Endodermal cell (in vitro differentiated cells): Measurements from ENCODE around the gene LBH. TPM values are rescaled to one million over a fixed set of nuclear protein-coding genes. Genes with fewer than 3 reads are reported as not detected.
A peak's percentile ranks its signal among the peaks of the same experiment; 100 is the strongest.

Experiments used
- DNase-seq: peaks from one replicate; pipeline ENCODE4 v3.0.0-alpha.2; 2017
- H3K27ac ChIP-seq: 2 replicates; pipeline ENCODE4 v1.5.1; 2013; ENCODE audit warnings: mild to moderate bottlenecking, low read depth, low read length, moderate library complexity
- H3K27me3 ChIP-seq: 2 replicates; pipeline ENCODE4 v1.6.1; 2013; ENCODE audit warnings: mild to moderate bottlenecking, low read length, moderate library complexity; ENCODE audit not compliant: insufficient read depth, control insufficient read depth, poor library complexity, severe bottlenecking
- H3K36me3 ChIP-seq: 2 replicates; pipeline ENCODE4 v1.7.0; 2013; ENCODE audit warnings: mild to moderate bottlenecking, low read length, moderate library complexity; ENCODE audit not compliant: control insufficient read depth, insufficient read depth
- H3K4me1 ChIP-seq: one replicate; pipeline ENCODE4 v1.7.0; 2013; ENCODE audit warnings: low read length; ENCODE audit not compliant: control insufficient read depth, insufficient read depth
- H3K4me3 ChIP-seq: 2 replicates; pipeline ENCODE4 v1.5.1; 2013; ENCODE audit warnings: mild to moderate bottlenecking, low read length, moderate library complexity
- H3K9ac ChIP-seq: 2 replicates; pipeline ENCODE4 v1.6.1; 2013; ENCODE audit warnings: mild to moderate bottlenecking, low read length, moderate library complexity; ENCODE audit not compliant: poor library complexity, severe bottlenecking; ENCODE audit errors: extremely low read depth
- H3K9me3 ChIP-seq: 2 replicates; pipeline ENCODE4 v1.6.1; 2013; ENCODE audit warnings: mild to moderate bottlenecking, low read length, moderate library complexity; ENCODE audit not compliant: control insufficient read depth
- H3K27ac Mint-ChIP-seq: 2 replicates; pipeline ENCODE4 v1.8.0; 2020; ENCODE audit warnings: mixed read lengths
- H3K27me3 Mint-ChIP-seq: 2 replicates; pipeline ENCODE4 v1.8.0; 2021; ENCODE audit warnings: mild to moderate bottlenecking, mixed read lengths; ENCODE audit not compliant: insufficient read depth
- H3K36me3 Mint-ChIP-seq: 2 replicates; pipeline ENCODE4 v1.8.0; 2020; ENCODE audit warnings: low read depth, mixed read lengths
- H3K4me1 Mint-ChIP-seq: 2 replicates; pipeline ENCODE4 v1.8.0; 2020; ENCODE audit warnings: mixed read lengths
- H3K4me3 Mint-ChIP-seq: 2 replicates; pipeline ENCODE4 v1.8.0; 2020; ENCODE audit warnings: mild to moderate bottlenecking, moderate library complexity, mixed read lengths
- H3K9me3 Mint-ChIP-seq: 2 replicates; pipeline ENCODE4 v1.8.0; 2020; ENCODE audit warnings: mild to moderate bottlenecking, mixed read lengths
- WGBS, 2 experiments: methylation state at CpG; one replicate each; pipeline versions ENCODE4 v1.1.5 to v1.1.7; 2013; ENCODE audit warnings: missing lambda C conversion rate in 2 of 2, mixed read lengths in 1 of 2; ENCODE audit not compliant: insufficient coverage in 1 of 2, insufficient read length in 1 of 2; 5-methylcytosine and 5-hydroxymethylcytosine counted together
- total RNA-seq, 2 donors: library from RNA; stranded (reverse); fragmentation: NEBNext Ultra II Directional in 1 of 2; extraction: Animal tissue kit (Norgen Biotek cat#: 25700) in 1 of 2; gene quantifications; 2 replicates in 1 of 2; 3 replicates in 1 of 2; pipeline ENCODE4 v1.2.1, GENCODE V29; 2021
- TF ChIP-seq, protein P1 (sequence below): fragments of 200-600 bp; sonication (generic); conservative IDR thresholded peaks from 2 replicates; pipeline ENCODE4 v1.5.0; 2021; ENCODE audit warnings: antibody characterized with exemption, mild to moderate bottlenecking

The LBH gene
- total RNA-seq, 2 donors from 2014 or later, result 48.0 to 50.0 TPM

DNA sequence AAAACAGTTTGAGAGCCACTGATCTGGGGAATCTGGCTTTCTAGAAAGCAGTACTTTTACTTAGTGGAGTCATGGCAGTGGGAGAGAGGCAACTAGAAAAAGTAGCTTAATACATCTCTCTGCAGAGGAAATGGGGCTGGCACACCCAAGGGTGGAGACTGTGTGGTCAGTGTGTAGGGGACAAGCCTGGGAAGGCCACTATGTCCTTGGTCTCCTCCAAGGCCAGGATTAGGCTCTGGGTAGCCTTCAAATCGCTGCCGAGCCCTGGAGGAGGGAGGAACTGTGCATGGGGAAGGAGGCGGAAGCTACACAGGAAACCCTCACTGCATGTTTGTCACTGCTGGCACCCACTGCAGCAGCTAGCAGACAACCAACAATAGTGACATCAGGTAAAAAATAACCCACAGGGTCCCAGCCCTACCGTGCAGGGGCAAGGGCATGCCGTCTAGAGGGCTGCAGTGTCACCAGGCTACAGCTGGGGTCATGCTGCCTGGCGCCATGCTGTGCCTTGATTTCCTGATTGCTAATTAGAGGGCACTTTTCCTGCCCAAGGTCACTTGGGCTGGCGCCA lies 34.8 kb downstream of the LBH start:
- H3K36me3 ChIP-seq, result no peaks in the 10 kb centered on the region
- H3K9me3 ChIP-seq, result peaks cover 6% of the 10 kb centered on the region
- Mint-ChIP-seq H3K27me3 (no peaks in the 10 kb centered on the region), H3K9me3 (peaks cover 6% of the 10 kb centered on the region), H3K36me3 (peaks cover under 1% of the 10 kb centered on the region), H3K27ac (no peak overlapping the region), H3K4me1 (peaks cover 14% of the 10 kb centered on the region), H3K4me3 (no peak overlapping the region)
- TF ChIP-seq, protein P1, sequence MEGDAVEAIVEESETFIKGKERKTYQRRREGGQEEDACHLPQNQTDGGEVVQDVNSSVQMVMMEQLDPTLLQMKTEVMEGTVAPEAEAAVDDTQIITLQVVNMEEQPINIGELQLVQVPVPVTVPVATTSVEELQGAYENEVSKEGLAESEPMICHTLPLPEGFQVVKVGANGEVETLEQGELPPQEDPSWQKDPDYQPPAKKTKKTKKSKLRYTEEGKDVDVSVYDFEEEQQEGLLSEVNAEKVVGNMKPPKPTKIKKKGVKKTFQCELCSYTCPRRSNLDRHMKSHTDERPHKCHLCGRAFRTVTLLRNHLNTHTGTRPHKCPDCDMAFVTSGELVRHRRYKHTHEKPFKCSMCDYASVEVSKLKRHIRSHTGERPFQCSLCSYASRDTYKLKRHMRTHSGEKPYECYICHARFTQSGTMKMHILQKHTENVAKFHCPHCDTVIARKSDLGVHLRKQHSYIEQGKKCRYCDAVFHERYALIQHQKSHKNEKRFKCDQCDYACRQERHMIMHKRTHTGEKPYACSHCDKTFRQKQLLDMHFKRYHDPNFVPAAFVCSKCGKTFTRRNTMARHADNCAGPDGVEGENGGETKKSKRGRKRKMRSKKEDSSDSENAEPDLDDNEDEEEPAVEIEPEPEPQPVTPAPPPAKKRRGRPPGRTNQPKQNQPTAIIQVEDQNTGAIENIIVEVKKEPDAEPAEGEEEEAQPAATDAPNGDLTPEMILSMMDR, result no peak
- no peaks in the 10 kb centered on the region for H3K4me1 ChIP-seq
- H3K27ac ChIP-seq, result no peak overlapping the region
- no peak overlapping the region for H3K4me3 ChIP-seq
- H3K27me3 ChIP-seq, result no peaks in the 10 kb centered on the region
- DNase-seq, result peak; percentile 35
- no peak overlapping the region for H3K9ac ChIP-seq
- WGBS, 2 experiments, result 83 to 86% methylated on average over 4 to 7 of the region's 7 CpGs

DNA sequence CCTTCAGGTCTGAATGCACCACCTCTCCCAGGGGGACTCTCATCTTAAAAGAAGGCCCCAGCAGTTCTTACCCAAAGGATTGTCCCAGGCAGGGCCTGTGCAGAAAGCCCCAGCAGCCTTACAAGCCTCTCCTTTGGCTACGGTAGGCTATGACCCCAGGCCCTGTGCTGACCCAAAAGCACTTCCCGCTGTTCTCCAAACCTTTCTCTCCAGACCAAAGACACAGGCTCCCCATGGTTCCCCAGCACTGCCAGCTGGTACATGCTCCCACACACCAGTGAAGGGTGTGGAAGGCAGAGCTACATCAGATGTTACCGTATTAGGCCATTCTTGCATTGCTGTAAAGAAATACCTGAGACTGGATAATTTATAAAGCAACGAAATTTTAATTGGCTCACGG lies 35.4 kb downstream of the LBH start:
- peak; percentile 28 for DNase-seq
- no peak overlapping the region for H3K4me3 ChIP-seq
- H3K27ac ChIP-seq, result no peak overlapping the region
- WGBS, 2 experiments, result 96 to 97% methylated on average over 3 to 5 of the region's 5 CpGs
- Mint-ChIP-seq H3K4me1 (peaks cover 14% of the 10 kb centered on the region), H3K4me3 (no peak overlapping the region), H3K27me3 (no peaks in the 10 kb centered on the region), H3K36me3 (no peaks in the 10 kb centered on the region), H3K27ac (no peak overlapping the region), H3K9me3 (peaks cover 4% of the 10 kb centered on the region)
- TF ChIP-seq, protein P1, result no peak
- H3K36me3 ChIP-seq, result no peaks in the 10 kb centered on the region
- H3K27me3 ChIP-seq, result no peaks in the 10 kb centered on the region
- peaks cover 6% of the 10 kb centered on the region for H3K9me3 ChIP-seq
- no peaks in the 10 kb centered on the region for H3K4me1 ChIP-seq
- H3K9ac ChIP-seq, result no peak overlapping the region

DNA sequence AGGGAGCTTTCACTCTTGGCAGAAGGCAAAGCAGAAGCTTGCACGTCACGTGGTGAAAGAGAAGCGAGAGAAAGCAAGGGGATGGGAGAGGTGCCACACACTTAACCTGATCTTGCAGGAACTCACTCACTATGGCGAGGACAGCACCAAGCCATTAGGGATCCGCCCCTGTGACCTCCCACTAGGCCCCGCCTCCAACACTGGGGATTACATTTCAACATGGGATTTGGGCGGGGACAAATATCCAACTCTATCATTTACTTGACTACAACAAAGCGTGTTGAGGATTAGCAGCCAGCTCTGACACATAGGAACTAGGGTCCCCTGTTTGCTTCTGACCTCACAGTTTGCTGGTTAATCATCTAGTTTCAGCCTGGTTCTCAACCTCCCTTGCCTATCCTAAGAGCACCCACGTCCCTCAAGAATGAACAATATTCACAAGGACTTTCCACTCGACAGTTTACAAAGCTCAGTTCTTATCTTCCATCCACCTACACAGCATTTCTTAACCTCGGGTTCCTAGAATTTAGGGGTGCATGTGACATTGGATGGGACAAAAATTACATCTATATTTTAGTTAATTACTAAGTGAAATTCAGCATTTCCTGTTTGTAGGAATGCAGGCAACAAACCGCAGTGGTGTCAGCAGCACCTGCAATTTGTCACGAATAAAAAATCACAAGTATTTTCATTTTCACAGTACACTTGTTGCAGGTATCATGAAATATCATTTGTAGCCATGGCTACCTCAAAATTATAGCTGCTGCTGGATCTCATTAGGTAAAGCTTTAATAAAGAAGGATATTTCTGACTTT lies 36.0 kb downstream of the LBH start:
- Histone ChIP-seq H3K9me3 (peaks cover 2% of the 10 kb centered on the region), H3K9ac (no peak overlapping the region), H3K27me3 (no peaks in the 10 kb centered on the region), H3K27ac (no peak overlapping the region), H3K4me3 (no peak overlapping the region), H3K4me1 (no peaks in the 10 kb centered on the region), H3K36me3 (no peaks in the 10 kb centered on the region)
- whole genome bisulfite sequencing, 2 experiments, result 90 to 98% methylated on average over 6 to 13 of the region's 13 CpGs
- Mint-ChIP-seq H3K9me3 (peaks cover 2% of the 10 kb centered on the region), H3K27me3 (no peaks in the 10 kb centered on the region), H3K36me3 (no peaks in the 10 kb centered on the region), H3K27ac (no peak overlapping the region), H3K4me1 (peaks cover 14% of the 10 kb centered on the region), H3K4me3 (no peak overlapping the region)
- TF ChIP-seq, protein P1, result no peak
- DNase-seq, result peak; percentile 61
